Activated naive CD8-positive, alpha-beta T cell treated with anti-CD3 and anti-CD28 coated beads, Interleukin-2, amount 50 U/mL, for 24 hours (primary cell): ENCODE data around the gene RNF25.

Source experiments
- ATAC-seq: fragments of 150-1000 bp; cut with Tn5 transposase; one replicate; pipeline ENCODE4 v1.10.0; 2021
- DNase-seq: peaks from one replicate; pipeline ENCODE4 v3.0.0; 2021
- H3K27ac Mint-ChIP-seq: one replicate; pipeline ENCODE4 v1.8.0; 2021; ENCODE audit warnings: mild to moderate bottlenecking, mixed read lengths
- H3K27me3 Mint-ChIP-seq: one replicate; pipeline ENCODE4 v1.8.0; 2021; ENCODE audit warnings: mixed read lengths
- H3K36me3 Mint-ChIP-seq: one replicate; pipeline ENCODE4 v1.8.0; 2021; ENCODE audit warnings: low read depth, mixed read lengths
- H3K4me1 Mint-ChIP-seq: one replicate; pipeline ENCODE4 v1.8.0; 2021; ENCODE audit warnings: mixed read lengths
- H3K4me3 Mint-ChIP-seq: one replicate; pipeline ENCODE4 v1.8.0; 2021; ENCODE audit warnings: mild to moderate bottlenecking, moderate library complexity, mixed read lengths
- H3K9me3 Mint-ChIP-seq: one replicate; pipeline ENCODE4 v1.8.0; 2021; ENCODE audit warnings: mixed read lengths

RNF25 gene

GRCh38 chr2:218658671-218659257 lies 13.0 kb downstream of the RNF25 start:
- peak; percentile 46 for DNase-seq
- peak overlapping the region; percentile 92 for H3K27ac Mint-ChIP-seq
- peaks cover 34% of the 10 kb centered on the region for H3K4me1 Mint-ChIP-seq
- peak overlapping the region; percentile 93 for H3K4me3 Mint-ChIP-seq
- peaks cover 47% of the 10 kb centered on the region for H3K36me3 Mint-ChIP-seq
- no peaks in the 10 kb centered on the region for H3K27me3 Mint-ChIP-seq
- ATAC-seq = peak; percentile 37
- H3K9me3 Mint-ChIP-seq = no peaks in the 10 kb centered on the region

GRCh38 chr2:218655751-218656150 lies 16.1 kb downstream of the RNF25 start:
- ATAC-seq (no peak), DNase-seq (no peak)
- Mint-ChIP-seq H3K36me3 (peaks cover 51% of the 10 kb centered on the region), H3K27me3 (no peaks in the 10 kb centered on the region), H3K4me3 (no peak overlapping the region), H3K9me3 (no peaks in the 10 kb centered on the region), H3K27ac (no peak overlapping the region), H3K4me1 (peaks cover 33% of the 10 kb centered on the region)

- no peak for DNase-seq
- no peak overlapping the region for H3K4me3 Mint-ChIP-seq
- no peaks in the 10 kb centered on the region for H3K4me1 Mint-ChIP-seq
- H3K27ac Mint-ChIP-seq = no peak overlapping the region
- H3K36me3 Mint-ChIP-seq = peaks cover 64% of the 10 kb centered on the region
- H3K9me3 Mint-ChIP-seq = no peaks in the 10 kb centered on the region
- ATAC-seq = no peak
- H3K27me3 Mint-ChIP-seq = no peaks in the 10 kb centered on the region
These were observed 23.1 kb downstream of the RNF25 start for GRCh38 chr2:218648787-218649100.

GRCh38 chr2:218648088-218648786 lies 23.6 kb downstream of the RNF25 start:
- H3K9me3 Mint-ChIP-seq = no peaks in the 10 kb centered on the region
- H3K36me3 Mint-ChIP-seq = peaks cover 60% of the 10 kb centered on the region
- H3K27ac Mint-ChIP-seq = no peak overlapping the region
- H3K27me3 Mint-ChIP-seq = no peaks in the 10 kb centered on the region
- no peak overlapping the region for H3K4me3 Mint-ChIP-seq
- no peaks in the 10 kb centered on the region for H3K4me1 Mint-ChIP-seq
- DNase-seq (peak; percentile 48), ATAC-seq (peak; percentile 70)

GRCh38 chr2:218645126-218645525 lies 26.7 kb downstream of the RNF25 start:
- H3K27me3 Mint-ChIP-seq = no peaks in the 10 kb centered on the region
- no peaks in the 10 kb centered on the region for H3K9me3 Mint-ChIP-seq
- H3K36me3 Mint-ChIP-seq = peaks cover 60% of the 10 kb centered on the region
- no peaks in the 10 kb centered on the region for H3K4me1 Mint-ChIP-seq
- no peak overlapping the region for H3K27ac Mint-ChIP-seq
- DNase-seq (no peak), ATAC-seq (no peak)
- H3K4me3 Mint-ChIP-seq = no peak overlapping the region

- Mint-ChIP-seq H3K27me3 (no peaks in the 10 kb centered on the region), H3K27ac (no peak overlapping the region), H3K36me3 (peaks cover 57% of the 10 kb centered on the region), H3K4me1 (no peaks in the 10 kb centered on the region), H3K4me3 (no peak overlapping the region), H3K9me3 (no peaks in the 10 kb centered on the region)
- ATAC-seq (no peak), DNase-seq (no peak)
These were observed 27.1 kb downstream of the RNF25 start for GRCh38 chr2:218644721-218645120.

GRCh38 chr2:218643751-218644310 lies 28.0 kb downstream of the RNF25 start:
- H3K27ac Mint-ChIP-seq = no peak overlapping the region
- DNase-seq (no peak), ATAC-seq (no peak)
- peaks cover 55% of the 10 kb centered on the region for H3K36me3 Mint-ChIP-seq
- H3K4me3 Mint-ChIP-seq = no peak overlapping the region
- no peaks in the 10 kb centered on the region for H3K4me1 Mint-ChIP-seq
- H3K27me3 Mint-ChIP-seq = no peaks in the 10 kb centered on the region
- no peaks in the 10 kb centered on the region for H3K9me3 Mint-ChIP-seq

- Mint-ChIP-seq H3K4me1 (no peaks in the 10 kb centered on the region), H3K27me3 (no peaks in the 10 kb centered on the region), H3K36me3 (peaks cover 51% of the 10 kb centered on the region), H3K27ac (no peak overlapping the region), H3K9me3 (no peaks in the 10 kb centered on the region), H3K4me3 (no peak overlapping the region)
- peak; percentile 10 for ATAC-seq
- no peak for DNase-seq
These were observed 29.0 kb downstream of the RNF25 start for GRCh38 chr2:218642786-218643185.

- DNase-seq (no peak), ATAC-seq (no peak)
- Mint-ChIP-seq H3K36me3 (peaks cover 49% of the 10 kb centered on the region), H3K4me1 (no peaks in the 10 kb centered on the region), H3K4me3 (no peak overlapping the region), H3K9me3 (no peaks in the 10 kb centered on the region), H3K27ac (no peak overlapping the region), H3K27me3 (no peaks in the 10 kb centered on the region)
These were observed 29.6 kb downstream of the RNF25 start for GRCh38 chr2:218642121-218642656.

GRCh38 chr2:218638372-218638771 lies 33.4 kb downstream of the RNF25 start:
- Mint-ChIP-seq H3K36me3 (peaks cover 48% of the 10 kb centered on the region), H3K4me1 (no peaks in the 10 kb centered on the region), H3K27ac (no peak overlapping the region), H3K27me3 (no peaks in the 10 kb centered on the region), H3K9me3 (no peaks in the 10 kb centered on the region), H3K4me3 (no peak overlapping the region)
- no peak for DNase-seq
- no peak for ATAC-seq

GRCh38 chr2:218635719-218636118 lies 36.1 kb downstream of the RNF25 start:
- H3K27ac Mint-ChIP-seq = no peak overlapping the region
- DNase-seq = no peak
- no peak for ATAC-seq
- no peaks in the 10 kb centered on the region for H3K27me3 Mint-ChIP-seq
- no peaks in the 10 kb centered on the region for H3K4me1 Mint-ChIP-seq
- no peak overlapping the region for H3K4me3 Mint-ChIP-seq
- H3K9me3 Mint-ChIP-seq = no peaks in the 10 kb centered on the region
- H3K36me3 Mint-ChIP-seq = peaks cover 40% of the 10 kb centered on the region

- ATAC-seq = no peak
- no peaks in the 10 kb centered on the region for H3K4me1 Mint-ChIP-seq
- H3K27ac Mint-ChIP-seq = no peak overlapping the region
- H3K27me3 Mint-ChIP-seq = no peaks in the 10 kb centered on the region
- H3K4me3 Mint-ChIP-seq = no peak overlapping the region
- DNase-seq = no peak
- peaks cover 17% of the 10 kb centered on the region for H3K36me3 Mint-ChIP-seq
- H3K9me3 Mint-ChIP-seq = no peaks in the 10 kb centered on the region
These were observed 40.0 kb downstream of the RNF25 start for GRCh38 chr2:218631837-218632236.

GRCh38 chr2:218627939-218628338 lies 43.9 kb downstream of the RNF25 start:
- no peak for DNase-seq
- ATAC-seq = peak; percentile 70
- no peak overlapping the region for H3K27ac Mint-ChIP-seq
- H3K27me3 Mint-ChIP-seq = no peaks in the 10 kb centered on the region
- H3K4me1 Mint-ChIP-seq = no peaks in the 10 kb centered on the region
- no peaks in the 10 kb centered on the region for H3K9me3 Mint-ChIP-seq
- peaks cover 1% of the 10 kb centered on the region for H3K36me3 Mint-ChIP-seq
- no peak overlapping the region for H3K4me3 Mint-ChIP-seq

- Mint-ChIP-seq H3K9me3 (no peaks in the 10 kb centered on the region), H3K4me1 (no peaks in the 10 kb centered on the region), H3K4me3 (no peak overlapping the region), H3K36me3 (no peaks in the 10 kb centered on the region), H3K27me3 (no peaks in the 10 kb centered on the region), H3K27ac (no peak overlapping the region)
- DNase-seq = no peak
- ATAC-seq = no peak
These were observed 45.4 kb downstream of the RNF25 start for GRCh38 chr2:218626369-218626768.

- no peak overlapping the region for H3K4me3 Mint-ChIP-seq
- no peaks in the 10 kb centered on the region for H3K4me1 Mint-ChIP-seq
These were observed 48.5 kb downstream of the RNF25 start for GRCh38 chr2:218623366-218623705.

More at GRCh38 chr2:218623366-218623705, 48.5 kb downstream of the RNF25 start:
- DNase-seq = no peak
- Mint-ChIP-seq H3K36me3 (no peaks in the 10 kb centered on the region), H3K27me3 (no peaks in the 10 kb centered on the region), H3K27ac (no peak overlapping the region), H3K9me3 (no peaks in the 10 kb centered on the region)
- no peak for ATAC-seq
